Loucy (cell line): Measurements from ENCODE around the gene NONO.

ENCODE experiments used
- EZH2phosphoT487 ChIP-seq: fragments of 200-600 bp; IDR thresholded peaks from 2 replicates; pipeline ENCODE4 v1.6.1; 2018; ENCODE audit warnings: antibody characterized with exemption, mild to moderate bottlenecking, moderate library complexity, borderline replicate concordance
- TF ChIP-seq, protein P1 (sequence below): fragments of 200-600 bp; sonication (generic); conservative IDR thresholded peaks from 2 replicates; pipeline ENCODE4 v1.5.1; 2014; ENCODE audit warnings: mild to moderate bottlenecking, antibody characterized with exemption, low read length

GRCh38 chrX:71244359-71245128 lies 38.9 kb upstream of the NONO start:
- TF ChIP-seq, protein P1, sequence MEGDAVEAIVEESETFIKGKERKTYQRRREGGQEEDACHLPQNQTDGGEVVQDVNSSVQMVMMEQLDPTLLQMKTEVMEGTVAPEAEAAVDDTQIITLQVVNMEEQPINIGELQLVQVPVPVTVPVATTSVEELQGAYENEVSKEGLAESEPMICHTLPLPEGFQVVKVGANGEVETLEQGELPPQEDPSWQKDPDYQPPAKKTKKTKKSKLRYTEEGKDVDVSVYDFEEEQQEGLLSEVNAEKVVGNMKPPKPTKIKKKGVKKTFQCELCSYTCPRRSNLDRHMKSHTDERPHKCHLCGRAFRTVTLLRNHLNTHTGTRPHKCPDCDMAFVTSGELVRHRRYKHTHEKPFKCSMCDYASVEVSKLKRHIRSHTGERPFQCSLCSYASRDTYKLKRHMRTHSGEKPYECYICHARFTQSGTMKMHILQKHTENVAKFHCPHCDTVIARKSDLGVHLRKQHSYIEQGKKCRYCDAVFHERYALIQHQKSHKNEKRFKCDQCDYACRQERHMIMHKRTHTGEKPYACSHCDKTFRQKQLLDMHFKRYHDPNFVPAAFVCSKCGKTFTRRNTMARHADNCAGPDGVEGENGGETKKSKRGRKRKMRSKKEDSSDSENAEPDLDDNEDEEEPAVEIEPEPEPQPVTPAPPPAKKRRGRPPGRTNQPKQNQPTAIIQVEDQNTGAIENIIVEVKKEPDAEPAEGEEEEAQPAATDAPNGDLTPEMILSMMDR: no peak
- TF ChIP-seq EZH2phosphoT487: no peak
